Upper lobe of left lung (tissue), 6 donors: ENCODE measurements around the gene MYPN. TPM values are rescaled to one million over a fixed set of nuclear protein-coding genes. Genes with fewer than 3 reads are reported as not detected.

Experiments
- ATAC-seq, 2 donors: fragments of 200-7000 bp; cut with Tn5 transposase; one replicate each; pipeline ENCODE4 v1.9.1; 2022; ENCODE audit warnings: mild to moderate bottlenecking in 2 of 2, moderate library complexity in 2 of 2; ENCODE audit not compliant: low FRiP score in 2 of 2
- DNase-seq, 2 donors: peaks; one replicate each; pipeline ENCODE4 v3.0.0-alpha.2; 2019 to 2020
- H3K27ac ChIP-seq, 4 donors: fragments of 200-600 bp; sonication (generic); one replicate each; pipeline ENCODE4 v1.5.1; 2016 to 2019
- H3K27me3 ChIP-seq, 4 donors: fragments of 200-600 bp; sonication (generic); one replicate each; pipeline ENCODE4 v1.5.1; 2017 to 2019
- H3K36me3 ChIP-seq, 4 donors: fragments of 200-600 bp; sonication (generic); one replicate each; pipeline ENCODE4 v1.5.1; 2016 to 2019
- H3K4me1 ChIP-seq, 4 donors: fragments of 200-600 bp; sonication (generic); one replicate each; pipeline ENCODE4 v1.5.1; 2018 to 2019
- H3K4me3 ChIP-seq, 4 donors: fragments of 200-600 bp; sonication (generic); one replicate each; pipeline ENCODE4 v1.5.1; 2017 to 2019; ENCODE audit warnings: mild to moderate bottlenecking in 2 of 4, moderate library complexity in 1 of 4
- H3K9me3 ChIP-seq, 4 donors: fragments of 200-600 bp; sonication (generic); one replicate each; pipeline ENCODE4 v1.5.1; 2018 to 2019
- CTCF ChIP-seq, 6 experiments: fragments of 450-650 bp in 4 of 6; fragments of 200-600 bp in 2 of 6; sonication (generic) in 2 of 6; IDR thresholded peaks; one replicate each; pipeline ENCODE4 v1.5.1; 2016 to 2019; ENCODE audit warnings: antibody characterized with exemption in 6 of 6
- EP300 ChIP-seq, 4 donors: sonication (generic); formaldehyde crosslinking; IDR thresholded peaks; one replicate each; pipeline ENCODE4 v1.5.1; 2017; ENCODE audit warnings: antibody characterized with exemption in 4 of 4, control low read depth in 2 of 4
- POLR2A ChIP-seq, 4 donors: fragments of 450-650 bp; IDR thresholded peaks; one replicate each; pipeline ENCODE4 v1.5.1; 2016 to 2017; ENCODE audit warnings: antibody characterized with exemption in 4 of 4, mild to moderate bottlenecking in 2 of 4
- POLR2AphosphoS5 ChIP-seq, 2 donors: sonication (generic); formaldehyde crosslinking; IDR thresholded peaks; one replicate each; pipeline ENCODE4 v1.5.1; 2017; ENCODE audit warnings: antibody characterized with exemption in 2 of 2
- WGBS, 2 donors: methylation state at CpG; one replicate each; pipeline ENCODE4 v1.1.5; 2017 to 2018; 5-methylcytosine and 5-hydroxymethylcytosine counted together
- total RNA-seq, 6 donors: library from RNA; depleted of rRNA in 4 of 6; stranded (reverse); fragments of >200 nt in 4 of 6; gene quantifications; one replicate each; pipeline versions ENCODE4 v1.1.0 to v1.2.1, GENCODE V29; 2016 to 2021
- donor health status: DM: no; HTN: no; CAD: no; lungs with moderate emphysema.
- donor health status: DM: no; HTN: yes; CAD: no; lungs with severe emphysema.

MYPN gene
- total RNA-seq, 6 donors from 2014 or later: not detected

GRCh38 chr10:68080853-68081431, 28.3 kb upstream of the MYPN start:
- no peaks in the 10 kb centered on the region for H3K36me3 ChIP-seq
- ATAC-seq (no peak), DNase-seq (no peak)
- H3K4me3 ChIP-seq: no peak overlapping the region
- 72 to 77% methylated on average over 5 of the region's 5 CpGs for WGBS, 2 donors
- H3K27me3 ChIP-seq: no peaks in the 10 kb centered on the region
- H3K27ac ChIP-seq: no peak overlapping the region
- no peaks in the 10 kb centered on the region for H3K9me3 ChIP-seq
- H3K4me1 ChIP-seq: no peaks in the 10 kb centered on the region
- no peak for TF ChIP-seq EP300 (IDR thresholded peaks at IDR 0.05)
- TF ChIP-seq CTCF (IDR thresholded peaks at IDR 0.05): no peak
- no peak for TF ChIP-seq POLR2AphosphoS5 (IDR thresholded peaks at IDR 0.05)
- no peak for TF ChIP-seq POLR2A (IDR thresholded peaks at IDR 0.05)

- Histone ChIP-seq H3K9me3 (no peaks in the 10 kb centered on the region), H3K27me3 (no peaks in the 10 kb centered on the region), H3K4me1 (no peaks in the 10 kb centered on the region), H3K27ac (no peak overlapping the region), H3K36me3 (no peaks in the 10 kb centered on the region), H3K4me3 (no peak overlapping the region)
- TF ChIP-seq POLR2A (IDR thresholded peaks at IDR 0.05) (no peak), POLR2AphosphoS5 (IDR thresholded peaks at IDR 0.05) (no peak), EP300 (IDR thresholded peaks at IDR 0.05) (no peak), CTCF (IDR thresholded peaks at IDR 0.05) (no peak)
- WGBS, 2 donors: 82 to 92% methylated on average over 6 of the region's 6 CpGs
- no peak for ATAC-seq
- DNase-seq: no peak
Measured at GRCh38 chr10:68081916-68082315, 27.4 kb upstream of the MYPN start.

GRCh38 chr10:68082872-68083271, 26.4 kb upstream of the MYPN start:
- Histone ChIP-seq H3K4me3 (no peak overlapping the region), H3K4me1 (no peaks in the 10 kb centered on the region), H3K9me3 (no peaks in the 10 kb centered on the region), H3K36me3 (no peaks in the 10 kb centered on the region), H3K27ac (no peak overlapping the region), H3K27me3 (no peaks in the 10 kb centered on the region)
- no peak for DNase-seq
- 57 to 64% methylated on average over 1 of the region's 1 CpG for WGBS, 2 donors
- ATAC-seq: peak in 1 of 2 donors; percentile 58
- TF ChIP-seq CTCF (IDR thresholded peaks at IDR 0.05) (peak in 2 of 6 experiments; percentile 10 to 20), POLR2A (IDR thresholded peaks at IDR 0.05) (no peak)

GRCh38 chr10:68083953-68084352, 25.3 kb upstream of the MYPN start:
- Histone ChIP-seq H3K9me3 (no peaks in the 10 kb centered on the region), H3K4me3 (no peak overlapping the region), H3K36me3 (no peaks in the 10 kb centered on the region), H3K4me1 (no peaks in the 10 kb centered on the region), H3K27me3 (no peaks in the 10 kb centered on the region), H3K27ac (no peak overlapping the region)
- ATAC-seq (no peak), DNase-seq (no peak)
- TF ChIP-seq EP300 (IDR thresholded peaks at IDR 0.05): no peak
- TF ChIP-seq POLR2A (IDR thresholded peaks at IDR 0.05): no peak
- no peak for TF ChIP-seq CTCF (IDR thresholded peaks at IDR 0.05)
- no peak for TF ChIP-seq POLR2AphosphoS5 (IDR thresholded peaks at IDR 0.05)
- 44 to 62% methylated on average over 1 of the region's 1 CpG for WGBS, 2 donors

- Histone ChIP-seq H3K4me3 (no peak overlapping the region), H3K4me1 (no peaks in the 10 kb centered on the region), H3K9me3 (no peaks in the 10 kb centered on the region), H3K36me3 (no peaks in the 10 kb centered on the region), H3K27me3 (no peaks in the 10 kb centered on the region), H3K27ac (no peak overlapping the region)
- ATAC-seq (no peak), DNase-seq (no peak)
- WGBS, 2 donors: 96% methylated on average over 4 of the region's 4 CpGs
- TF ChIP-seq POLR2A (IDR thresholded peaks at IDR 0.05) (no peak), POLR2AphosphoS5 (IDR thresholded peaks at IDR 0.05) (no peak), CTCF (IDR thresholded peaks at IDR 0.05) (no peak), EP300 (IDR thresholded peaks at IDR 0.05) (no peak)
Measured at GRCh38 chr10:68084469-68084868, 24.8 kb upstream of the MYPN start.
